Stomach (tissue), 9 donors: ENCODE measurements around the gene LILRB3. TPM values are rescaled to one million over a fixed set of nuclear protein-coding genes. Genes with fewer than 3 reads are reported as not detected.
"Not testable (repeated sequence)": the region's sequence is repeated elsewhere in the genome, so short reads cannot be mapped to it uniquely, and the experiment has no call there.

Experiments used
- DNase-seq, 2 donors: peaks; one replicate each; pipeline versions ENCODE4 v3.0.0 to v3.0.0-alpha.2; 2013 to 2019
- H3K27ac ChIP-seq, 5 donors: fragments of 200-600 bp in 4 of 5; sonication (generic) in 4 of 5; one replicate each; pipeline ENCODE4 v1.5.1; 2013 to 2019; ENCODE audit warnings: mild to moderate bottlenecking in 1 of 5, moderate library complexity in 1 of 5
- H3K27me3 ChIP-seq, 3 donors: fragments of 200-600 bp; sonication (generic); one replicate each; pipeline ENCODE4 v1.5.1; 2017 to 2019; ENCODE audit warnings: mixed run types in 1 of 3
- H3K36me3 ChIP-seq, 4 donors: fragments of 200-600 bp; sonication (generic); 1 replicate in 3 of 4; 2 replicates in 1 of 4; pipeline ENCODE4 v1.5.1; 2016 to 2019
- H3K4me1 ChIP-seq, 4 donors: fragments of 200-600 bp; sonication (generic); one replicate each; pipeline ENCODE4 v1.5.1; 2016 to 2019
- H3K4me3 ChIP-seq, 4 donors: fragments of 200-600 bp; sonication (generic) in 3 of 4; one replicate each; pipeline ENCODE4 v1.5.1; 2016 to 2019; ENCODE audit warnings: mild to moderate bottlenecking in 1 of 4
- H3K9me3 ChIP-seq, 4 donors: fragments of 200-600 bp; sonication (generic); one replicate each; pipeline ENCODE4 v1.5.1; 2016 to 2019
- CTCF ChIP-seq, 7 experiments: fragments of 450-650 bp in 4 of 7; fragments of 200-600 bp in 3 of 7; sonication (generic) in 3 of 7; IDR thresholded peaks; one replicate each; pipeline ENCODE4 v1.5.1; 2016 to 2019; ENCODE audit warnings: antibody characterized with exemption in 7 of 7, control low read depth in 2 of 7, mild to moderate bottlenecking in 1 of 7
- EP300 ChIP-seq: sonication (generic); formaldehyde crosslinking; IDR thresholded peaks from one replicate; pipeline ENCODE4 v1.6.1; 2017; ENCODE audit warnings: antibody characterized with exemption
- POLR2A ChIP-seq, 4 donors: fragments of 450-650 bp; IDR thresholded peaks; one replicate each; pipeline ENCODE4 v1.6.1; 2016; ENCODE audit warnings: antibody characterized with exemption in 4 of 4, control low read depth in 2 of 4, mild to moderate bottlenecking in 1 of 4, moderate library complexity in 1 of 4
- POLR2AphosphoS5 ChIP-seq, 3 donors: sonication (generic); formaldehyde crosslinking; IDR thresholded peaks; one replicate each; pipeline ENCODE4 v1.6.1; 2016; ENCODE audit warnings: antibody characterized with exemption in 3 of 3
- WGBS, 5 donors: extraction: QIAGEN DNeasy Blood & Tissue Kit in 3 of 5; methylation state at CpG; one replicate each; pipeline versions ENCODE4 v1.1.5 to v1.1.7; 2013 to 2018; 5-methylcytosine and 5-hydroxymethylcytosine counted together
- intact Hi-C: fragments of 100-400 bp; cut with DNase I; formaldehyde crosslinking; loops from one replicate; pipeline ENCODE4 v1.15.1; 2023; ENCODE audit warnings: low total_unique reads
- polyA plus RNA-seq, 3 donors: library from polyadenylated mRNA; stranded (reverse); fragments of 200-250 nt; gene quantifications; one replicate each; pipeline ENCODE4 v1.2.3, GENCODE V29; 2013
- total RNA-seq, 5 donors: library from RNA; depleted of rRNA; stranded (reverse); fragments of >200 nt; gene quantifications; one replicate each; pipeline versions ENCODE4 v1.1.0 to v1.2.3, GENCODE V29; 2014 to 2016
- donor health status: healthy with polysubstance abuse.
- donor health status: Bipolar disorder and iron deficiency.
- donor health status: healthy.

LILRB3 gene
- total and polyA plus RNA-seq, 8 donors = 0.89 to 74.7 (median 2.5) TPM; not detected in 1

GRCh38 chr19:54209058-54209810, 13.6 kb downstream of the LILRB3 start:
- H3K27ac ChIP-seq = peak overlapping the region; percentile 81 to 94 (median 89)
- WGBS, 5 donors = 34 to 56% (median 50%) methylated on average over 5 to 24 of the region's 24 CpGs
- TF ChIP-seq EP300 (no peak), POLR2A (IDR thresholded peaks at IDR 0.05) (no peak), CTCF (IDR thresholded peaks at IDR 0.05) (no peak)
- peaks cover 35 to 47% (median 44%) of the 10 kb centered on the region in 4 donors for H3K36me3 ChIP-seq
- DNase-seq = no peak
- H3K9me3 ChIP-seq = no peaks in the 10 kb centered on the region
- H3K4me3 ChIP-seq = peak overlapping the region in 1 of 4 donors; percentile 15
- intact Hi-C loops = no loop called here
- peaks cover 58 to 72% (median 71%) of the 10 kb centered on the region in 4 donors for H3K4me1 ChIP-seq
- no peaks in the 10 kb centered on the region for H3K27me3 ChIP-seq

- 62 to 77% (median 65%) methylated on average over 7 to 8 of the region's 8 CpGs for WGBS, 5 donors
- peaks cover 39 to 52% (median 49%) of the 10 kb centered on the region in 4 donors for H3K36me3 ChIP-seq
- peak overlapping the region in 1 of 4 donors; percentile 19 for H3K4me3 ChIP-seq
- no peaks in the 10 kb centered on the region for H3K9me3 ChIP-seq
- DNase-seq = peak in 1 of 2 donors; percentile 24
- no peak for TF ChIP-seq POLR2AphosphoS5 (IDR thresholded peaks at IDR 0.05)
- TF ChIP-seq CTCF (IDR thresholded peaks at IDR 0.05) = no peak
- no peak for TF ChIP-seq POLR2A (IDR thresholded peaks at IDR 0.05)
- no peak for TF ChIP-seq EP300
- intact Hi-C loops = no loop called here
- peaks cover 63 to 77% (median 76%) of the 10 kb centered on the region in 4 donors for H3K4me1 ChIP-seq
- H3K27ac ChIP-seq = peak overlapping the region; percentile 81 to 94 (median 89)
- no peaks in the 10 kb centered on the region for H3K27me3 ChIP-seq
Measured at GRCh38 chr19:54208784-54209057, 14.1 kb downstream of the LILRB3 start.

- DNase-seq = peak; percentile 71 to 82
- 49 to 62% (median 60%) methylated on average over 14 to 18 of the region's 18 CpGs for WGBS, 5 donors
- no peaks in the 10 kb centered on the region for H3K9me3 ChIP-seq
- TF ChIP-seq CTCF (IDR thresholded peaks at IDR 0.05) (no peak), EP300 (no peak), POLR2AphosphoS5 (IDR thresholded peaks at IDR 0.05) (peak in 2 of 3 donors; percentile 61 to 76)
- H3K36me3 ChIP-seq = peaks cover 44 to 58% (median 54%) of the 10 kb centered on the region in 4 donors
- intact Hi-C loops = no loop called here
- peaks cover 69 to 83% (median 82%) of the 10 kb centered on the region in 4 donors for H3K4me1 ChIP-seq
- peak overlapping the region in 1 of 4 donors; percentile 89 for H3K4me3 ChIP-seq
- H3K27ac ChIP-seq = peak overlapping the region; percentile 81 to 94 (median 89)
- H3K27me3 ChIP-seq = no peaks in the 10 kb centered on the region
Measured at GRCh38 chr19:54207983-54208783, 14.6 kb downstream of the LILRB3 start.

- 52 to 64% (median 61%) methylated on average over 5 of the region's 5 CpGs for whole genome bisulfite sequencing, 5 donors
- TF ChIP-seq POLR2AphosphoS5 (IDR thresholded peaks at IDR 0.05) = no peak
- TF ChIP-seq EP300 = no peak
- TF ChIP-seq POLR2A (IDR thresholded peaks at IDR 0.05) = no peak
- no peak for TF ChIP-seq CTCF (IDR thresholded peaks at IDR 0.05)
- Histone ChIP-seq H3K27ac (peak overlapping the region; percentile 52 to 94 (median 89)), H3K27me3 (no peaks in the 10 kb centered on the region), H3K36me3 (peaks cover 50 to 63% (median 60%) of the 10 kb centered on the region in 4 donors), H3K4me3 (peak overlapping the region in 2 of 4 donors; percentile 81 to 89), H3K4me1 (peaks cover 74 to 88% (median 87%) of the 10 kb centered on the region in 4 donors), H3K9me3 (no peaks in the 10 kb centered on the region)
- intact Hi-C loops = no loop called here
- DNase-seq = no peak
Measured at GRCh38 chr19:54207676-54207982, 15.2 kb downstream of the LILRB3 start.

- intact Hi-C loops, H3K27me3 ChIP-seq, H3K9me3 ChIP-seq, DNase-seq: not testable (repeated sequence)
- H3K27ac ChIP-seq = peak overlapping the region; percentile 6 to 94 (median 81)
- H3K36me3 ChIP-seq = peaks cover 54 to 67% (median 64%) of the 10 kb centered on the region in 4 donors
- peak overlapping the region in 2 of 4 donors; percentile 81 to 89 for H3K4me3 ChIP-seq
- 66 to 75% (median 67%) methylated on average over 20 to 23 of the region's 23 CpGs for WGBS, 5 donors
- H3K4me1 ChIP-seq = peaks cover 79 to 93% (median 92%) of the 10 kb centered on the region in 4 donors
Measured at GRCh38 chr19:54207193-54207592, 15.6 kb downstream of the LILRB3 start.
